A549 (cell line): ENCODE data around the gene ATXN3L. TPM values are rescaled to one million over a fixed set of nuclear protein-coding genes. Genes with fewer than 3 reads are reported as not detected.

ENCODE experiments used
- ATAC-seq, 2 experiments: fragments of 200-7000 bp in 1 of 2; fragments of >200 bp in 1 of 2; cut with Nextera tagmentation in 1 of 2; cut with Tn5 transposase in 1 of 2; 3 replicates each; pipeline versions ENCODE4 v1.8.0 to v1.9.1; 2018 to 2020; ENCODE audit warnings: mild to moderate bottlenecking in 1 of 2, moderate library complexity in 1 of 2
- CTCF ChIA-PET: fragments of 300-600 bp; sonication (Branson Sonifier 250); formaldehyde crosslinking; extraction: SDS; loops from one replicate; lab custom pipeline; 2021; ENCODE audit warnings: antibody characterized with exemption, inconsistent platforms; lab: Yijun Ruan, JAX
- POLR2A ChIA-PET: fragments of 350-600 bp; formaldehyde crosslinking; extraction: SDS; loops from one replicate; lab custom pipeline; 2021; ENCODE audit warnings: antibody characterized with exemption, inconsistent platforms; lab: Yijun Ruan, JAX
- DNase-seq, 2 experiments: peaks; one replicate each; pipeline versions ENCODE4 v3.0.0 to v3.0.0-alpha.2; 2011 to 2016; ENCODE audit warnings: low read depth in 1 of 2, low spot score in 1 of 2
- FAIRE-seq: peaks from 2 replicates; lab custom pipeline; 2011; peaks lifted over from hg19 to GRCh38; lab: Jason Lieb, UNC
- H3K27ac ChIP-seq, 2 experiments: fragments of >200 bp; sonication (Bioruptor Twin); formaldehyde crosslinking; 3 replicates each; pipeline ENCODE4 v1.5.1; 2016 to 2017
- H3K4me1 ChIP-seq: fragments of >200 bp; sonication (Bioruptor Twin); formaldehyde crosslinking; 3 replicates; pipeline ENCODE4 v1.6.1; 2016
- H3K4me2 ChIP-seq: fragments of >200 bp; sonication (Bioruptor Twin); formaldehyde crosslinking; 3 replicates; pipeline ENCODE4 v1.6.1; 2016
- H3K4me3 ChIP-seq: fragments of >200 bp; sonication (Bioruptor Twin); formaldehyde crosslinking; 3 replicates; pipeline ENCODE4 v1.5.1; 2016
- H3K9me3 ChIP-seq: fragments of >200 bp; sonication (Bioruptor Twin); formaldehyde crosslinking; 3 replicates; pipeline ENCODE4 v1.6.1; 2016
- CBX8 ChIP-seq: fragments of 200-600 bp; sonication (generic); IDR thresholded peaks from 2 replicates; pipeline ENCODE4 v1.6.1; 2016
- CHD2 ChIP-seq: fragments of 150-350 bp; IDR thresholded peaks from 2 replicates; pipeline ENCODE4 v1.6.1; 2014; ENCODE audit warnings: low read length; ENCODE audit not compliant: partially characterized antibody
- CHD4 ChIP-seq: fragments of 200-600 bp; sonication (generic); IDR thresholded peaks from 2 replicates; pipeline ENCODE4 v1.6.1; 2016; ENCODE audit warnings: antibody characterized with exemption, mild to moderate bottlenecking, borderline replicate concordance
- EHF ChIP-seq: fragments of 250-450 bp; sonication (Bioruptor Pico); IDR thresholded peaks from 2 replicates; pipeline ENCODE4 v1.5.0; 2020; ENCODE audit warnings: mild to moderate bottlenecking
- FOSL2 ChIP-seq, 2 experiments: fragments of 450-650 bp in 1 of 2; fragments of >200 bp in 1 of 2; sonication (Bioruptor Twin) in 1 of 2; formaldehyde crosslinking; IDR thresholded peaks; 2 replicates each; pipeline versions ENCODE4 v1.5.0 to v1.6.1; 2016 to 2020; ENCODE audit warnings: mild to moderate bottlenecking in 1 of 2, moderate library complexity in 1 of 2
- HEYL ChIP-seq: fragments of 250-450 bp; sonication (Bioruptor Pico); IDR thresholded peaks from 2 replicates; pipeline ENCODE4 v1.8.0; 2021; ENCODE audit warnings: mild to moderate bottlenecking, moderate library complexity
- HOXA7 ChIP-seq: fragments of 250-450 bp; sonication (Bioruptor Pico); IDR thresholded peaks from 2 replicates; pipeline ENCODE4 v1.5.0; 2020; ENCODE audit warnings: mild to moderate bottlenecking, moderate library complexity
- HOXB13 ChIP-seq: fragments of 250-450 bp; sonication (Bioruptor Pico); IDR thresholded peaks from 2 replicates; pipeline ENCODE4 v1.5.0; 2020; ENCODE audit warnings: low read depth, mild to moderate bottlenecking, moderate library complexity
- KDM1A ChIP-seq: fragments of 200-600 bp; sonication (generic); IDR thresholded peaks from 2 replicates; pipeline ENCODE4 v1.6.1; 2016; ENCODE audit warnings: low read depth, mild to moderate bottlenecking
- KDM5A ChIP-seq: fragments of 200-600 bp; sonication (generic); IDR thresholded peaks from 2 replicates; pipeline ENCODE4 v1.6.1; 2016; ENCODE audit warnings: antibody characterized with exemption, mild to moderate bottlenecking
- MAFK ChIP-seq: fragments of 450-650 bp; IDR thresholded peaks from 2 replicates; pipeline ENCODE4 v1.6.1; 2014; ENCODE audit not compliant: partially characterized antibody
- MYC ChIP-seq: IDR thresholded peaks from 2 replicates; pipeline ENCODE4 v1.6.1; 2012; ENCODE audit warnings: mild to moderate bottlenecking, inconsistent platforms, low read length, improper control_type of control experiment, borderline replicate concordance
- NR3C1 ChIP-seq: fragments of >200 bp; sonication (Bioruptor Twin); formaldehyde crosslinking; IDR thresholded peaks from 3 replicates; pipeline ENCODE4 v1.6.1; 2017
- PHF8 ChIP-seq: fragments of 200-600 bp; sonication (generic); IDR thresholded peaks from 2 replicates; pipeline ENCODE4 v1.6.1; 2016; ENCODE audit warnings: low read depth, mild to moderate bottlenecking, antibody characterized with exemption, moderate library complexity, borderline replicate concordance
- RARB ChIP-seq: fragments of 250-450 bp; sonication (Bioruptor Pico); IDR thresholded peaks from 2 replicates; pipeline ENCODE4 v1.8.0; 2021; ENCODE audit warnings: mild to moderate bottlenecking, moderate library complexity
- RCOR1 ChIP-seq: fragments of 150-350 bp; IDR thresholded peaks from 2 replicates; pipeline ENCODE4 v1.6.1; 2014; ENCODE audit warnings: antibody characterized with exemption, low read length, low read depth
- RNF2 ChIP-seq: fragments of 200-600 bp; sonication (generic); IDR thresholded peaks from 2 replicates; pipeline ENCODE4 v1.6.1; 2016; ENCODE audit warnings: low read depth, mild to moderate bottlenecking, antibody characterized with exemption, moderate library complexity, borderline replicate concordance
- SREBF2 ChIP-seq: fragments of 450-650 bp; IDR thresholded peaks from 2 replicates; pipeline ENCODE4 v1.6.1; 2014; ENCODE audit warnings: mild to moderate bottlenecking, moderate library complexity
- TP53 ChIP-seq: fragments of 250-450 bp; sonication (Bioruptor Pico); IDR thresholded peaks from 2 replicates; pipeline ENCODE4 v1.5.0; 2021; ENCODE audit warnings: mild to moderate bottlenecking, moderate library complexity
- ZC3H11A ChIP-seq: fragments of 450-650 bp; IDR thresholded peaks from 2 replicates; pipeline ENCODE4 v1.6.1; 2014; ENCODE audit warnings: antibody characterized with exemption, mild to moderate bottlenecking
- ZFP36 ChIP-seq: fragments of 450-650 bp; IDR thresholded peaks from 2 replicates; pipeline ENCODE4 v1.6.1; 2014; ENCODE audit warnings: borderline replicate concordance; ENCODE audit not compliant: partially characterized antibody
- ZSCAN20 ChIP-seq: fragments of 250-450 bp; sonication (Bioruptor Pico); IDR thresholded peaks from 2 replicates; pipeline ENCODE4 v1.8.0; 2022; ENCODE audit warnings: mild to moderate bottlenecking, moderate library complexity
- WGBS: methylation state at CpG from one replicate; pipeline ENCODE4 v1.1.6; 2017; ENCODE audit errors: missing lambda C conversion rate; 5-methylcytosine and 5-hydroxymethylcytosine counted together
- polyA plus RNA-seq, 4 experiments: library from polyadenylated mRNA; depleted of rRNA in 3 of 4; stranded (reverse); fragments of >200 nt; fragmentation: RNase III in 1 of 4; extraction: RNeasy Plus Mini Kit Qiagen cat#74134 plus additional on column Dnase treatment in 1 of 4; gene quantifications; 2 replicates in 3 of 4; 3 replicates in 1 of 4; pipeline ENCODE4 v1.2.3, GENCODE V29; 2011 to 2017
- TF ChIP-seq, protein P1 (sequence below): fragments of 250-450 bp; sonication (Bioruptor Pico); IDR thresholded peaks from 2 replicates; pipeline ENCODE4 v1.5.0; 2021; ENCODE audit warnings: mild to moderate bottlenecking, moderate library complexity, borderline replicate concordance
- TF ChIP-seq, protein P2 (sequence below): fragments of 450-650 bp; IDR thresholded peaks from 2 replicates; pipeline ENCODE4 v1.6.1; 2014; ENCODE audit warnings: antibody characterized with exemption
- TF ChIP-seq, protein P3 (sequence below): IDR thresholded peaks from 2 replicates; pipeline ENCODE4 v1.6.1; 2012; ENCODE audit warnings: low read depth, borderline replicate concordance
- TF ChIP-seq, protein P4 (sequence below): fragments of 150-350 bp; IDR thresholded peaks from 2 replicates; pipeline ENCODE4 v1.6.1; 2014; ENCODE audit warnings: low read depth, mild to moderate bottlenecking, low read length
- TF ChIP-seq, protein P5 (sequence below): fragments of 250-450 bp; sonication (Bioruptor Pico); IDR thresholded peaks from 2 replicates; pipeline ENCODE4 v1.5.0; 2020; ENCODE audit warnings: low read depth, mild to moderate bottlenecking, moderate library complexity

Gene ATXN3L
- polyA plus RNA-seq, 2 of the 4 experiments (the other 2 are of a cell fraction), result not detected

GRCh38 chrX:13334491-13334890 is 14.6 kb upstream of the ATXN3L start (continued):
- TF ChIP-seq, protein P1, sequence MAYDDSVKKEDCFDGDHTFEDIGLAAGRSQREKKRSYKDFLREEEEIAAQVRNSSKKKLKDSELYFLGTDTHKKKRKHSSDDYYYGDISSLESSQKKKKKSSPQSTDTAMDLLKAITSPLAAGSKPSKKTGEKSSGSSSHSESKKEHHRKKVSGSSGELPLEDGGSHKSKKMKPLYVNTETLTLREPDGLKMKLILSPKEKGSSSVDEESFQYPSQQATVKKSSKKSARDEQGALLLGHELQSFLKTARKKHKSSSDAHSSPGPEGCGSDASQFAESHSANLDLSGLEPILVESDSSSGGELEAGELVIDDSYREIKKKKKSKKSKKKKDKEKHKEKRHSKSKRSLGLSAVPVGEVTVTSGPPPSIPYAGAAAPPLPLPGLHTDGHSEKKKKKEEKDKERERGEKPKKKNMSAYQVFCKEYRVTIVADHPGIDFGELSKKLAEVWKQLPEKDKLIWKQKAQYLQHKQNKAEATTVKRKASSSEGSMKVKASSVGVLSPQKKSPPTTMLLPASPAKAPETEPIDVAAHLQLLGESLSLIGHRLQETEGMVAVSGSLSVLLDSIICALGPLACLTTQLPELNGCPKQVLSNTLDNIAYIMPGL (CRISPR knock-in tag), result no peak
- TF ChIP-seq SREBF2 (no peak), CBX8 (no peak), MAFK (no peak), FOSL2 (IDR thresholded peaks at IDR 0.05) (no peak), FOSL2 (CRISPR knock-in tag; IDR thresholded peaks at IDR 0.05) (no peak), CHD2 (no peak), ZC3H11A (no peak)
- TF ChIP-seq, protein P2, sequence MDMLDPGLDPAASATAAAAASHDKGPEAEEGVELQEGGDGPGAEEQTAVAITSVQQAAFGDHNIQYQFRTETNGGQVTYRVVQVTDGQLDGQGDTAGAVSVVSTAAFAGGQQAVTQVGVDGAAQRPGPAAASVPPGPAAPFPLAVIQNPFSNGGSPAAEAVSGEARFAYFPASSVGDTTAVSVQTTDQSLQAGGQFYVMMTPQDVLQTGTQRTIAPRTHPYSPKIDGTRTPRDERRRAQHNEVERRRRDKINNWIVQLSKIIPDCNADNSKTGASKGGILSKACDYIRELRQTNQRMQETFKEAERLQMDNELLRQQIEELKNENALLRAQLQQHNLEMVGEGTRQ, result no peak
- TF ChIP-seq, protein P3, sequence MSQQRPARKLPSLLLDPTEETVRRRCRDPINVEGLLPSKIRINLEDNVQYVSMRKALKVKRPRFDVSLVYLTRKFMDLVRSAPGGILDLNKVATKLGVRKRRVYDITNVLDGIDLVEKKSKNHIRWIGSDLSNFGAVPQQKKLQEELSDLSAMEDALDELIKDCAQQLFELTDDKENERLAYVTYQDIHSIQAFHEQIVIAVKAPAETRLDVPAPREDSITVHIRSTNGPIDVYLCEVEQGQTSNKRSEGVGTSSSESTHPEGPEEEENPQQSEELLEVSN, result no peak

DNA sequence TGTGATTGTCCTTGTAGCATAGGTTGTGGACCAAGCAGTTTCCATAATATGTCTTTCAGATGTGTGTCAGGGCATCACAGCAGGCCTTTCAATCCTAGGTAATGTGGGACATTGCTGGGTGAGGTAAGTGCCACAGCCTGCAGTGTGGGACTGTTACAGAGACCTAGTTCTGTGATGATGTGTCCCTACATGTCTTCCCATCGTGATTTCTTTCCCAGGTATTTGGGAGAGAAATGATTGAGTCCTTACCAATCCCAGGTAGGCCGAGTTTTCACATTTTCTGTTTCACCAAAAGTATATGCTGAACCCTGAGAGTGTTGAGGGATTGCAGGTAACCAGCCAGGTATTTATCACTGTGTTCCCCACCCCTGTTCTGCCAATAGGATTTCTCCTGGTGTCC is 10.6 kb upstream of the ATXN3L start:
- no peak overlapping the region for H3K27ac ChIP-seq
- H3K4me1 ChIP-seq, result no peaks in the 10 kb centered on the region
- FAIRE-seq (no peak), ATAC-seq (no peak), DNase-seq (no peak)
- POLR2A ChIA-PET, result no interaction called here
- H3K4me2 ChIP-seq, result no peak overlapping the region
- H3K9me3 ChIP-seq, result no peaks in the 10 kb centered on the region
- 72% methylated on average over 2 of the region's 2 CpGs for WGBS
- CTCF ChIA-PET, result no interaction called here
- no peak overlapping the region for H3K4me3 ChIP-seq
- TF ChIP-seq TP53, result no peak
- TF ChIP-seq, protein P4, sequence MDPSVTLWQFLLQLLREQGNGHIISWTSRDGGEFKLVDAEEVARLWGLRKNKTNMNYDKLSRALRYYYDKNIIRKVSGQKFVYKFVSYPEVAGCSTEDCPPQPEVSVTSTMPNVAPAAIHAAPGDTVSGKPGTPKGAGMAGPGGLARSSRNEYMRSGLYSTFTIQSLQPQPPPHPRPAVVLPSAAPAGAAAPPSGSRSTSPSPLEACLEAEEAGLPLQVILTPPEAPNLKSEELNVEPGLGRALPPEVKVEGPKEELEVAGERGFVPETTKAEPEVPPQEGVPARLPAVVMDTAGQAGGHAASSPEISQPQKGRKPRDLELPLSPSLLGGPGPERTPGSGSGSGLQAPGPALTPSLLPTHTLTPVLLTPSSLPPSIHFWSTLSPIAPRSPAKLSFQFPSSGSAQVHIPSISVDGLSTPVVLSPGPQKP, result no peak
- no peak for TF ChIP-seq MYC
- TF ChIP-seq HEYL, result no peak
- TF ChIP-seq RARB (CRISPR knock-in tag), result no peak
- TF ChIP-seq, protein P2, result no peak
- TF ChIP-seq CHD4, result no peak
- TF ChIP-seq ZSCAN20 (CRISPR knock-in tag), result no peak
- TF ChIP-seq EHF (CRISPR knock-in tag), result no peak

DNA sequence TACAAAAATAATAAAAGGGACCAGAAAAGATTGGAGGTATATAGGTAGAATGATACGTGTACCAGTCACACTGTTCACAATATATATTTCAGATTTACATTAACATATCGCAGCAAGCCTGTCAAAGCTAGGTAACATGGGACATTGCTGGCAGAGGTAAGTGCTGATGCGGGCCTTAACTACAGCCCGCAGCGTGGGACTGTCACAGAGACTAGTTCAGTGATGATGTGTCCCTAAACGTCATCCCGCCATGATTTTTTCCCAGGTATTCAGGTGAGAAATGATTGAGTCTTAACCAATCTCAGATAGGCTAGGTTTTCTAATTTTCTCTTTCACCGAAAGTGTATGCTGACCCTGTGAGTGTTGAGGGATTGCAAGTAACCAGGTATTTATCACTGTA is 7.8 kb upstream of the ATXN3L start:
- FAIRE-seq, result no peak
- no peak overlapping the region for H3K27ac ChIP-seq
- CTCF ChIA-PET, result interaction anchor here (0.7 kb wide), 1 partner anchor 182 kb away, joined by 3 read pairs; no protein-coding TSS in a partner anchor
- no peak overlapping the region for H3K4me3 ChIP-seq
- H3K4me2 ChIP-seq, result no peak overlapping the region
- no peak for DNase-seq
- no peaks in the 10 kb centered on the region for H3K4me1 ChIP-seq
- WGBS, result 85% methylated on average over 8 of the region's 8 CpGs
- POLR2A ChIA-PET, result no interaction called here
- ATAC-seq, result no peak
- H3K9me3 ChIP-seq, result no peaks in the 10 kb centered on the region
- no peak for TF ChIP-seq RCOR1
- no peak for TF ChIP-seq PHF8
- TF ChIP-seq HOXB13 (CRISPR knock-in tag), result no peak
- no peak for TF ChIP-seq RNF2
- no peak for TF ChIP-seq MYC
- no peak for TF ChIP-seq NR3C1
- TF ChIP-seq KDM5A, result no peak
- no peak for TF ChIP-seq HOXA7 (CRISPR knock-in tag)
- no peak for TF ChIP-seq ZFP36
- TF ChIP-seq KDM1A, result no peak
- TF ChIP-seq, protein P5, sequence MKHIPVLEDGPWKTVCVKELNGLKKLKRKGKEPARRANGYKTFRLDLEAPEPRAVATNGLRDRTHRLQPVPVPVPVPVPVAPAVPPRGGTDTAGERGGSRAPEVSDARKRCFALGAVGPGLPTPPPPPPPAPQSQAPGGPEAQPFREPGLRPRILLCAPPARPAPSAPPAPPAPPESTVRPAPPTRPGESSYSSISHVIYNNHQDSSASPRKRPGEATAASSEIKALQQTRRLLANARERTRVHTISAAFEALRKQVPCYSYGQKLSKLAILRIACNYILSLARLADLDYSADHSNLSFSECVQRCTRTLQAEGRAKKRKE (CRISPR knock-in tag), result no peak
